Mammary epithelial cell (primary cell): ENCODE results near the gene XXYLT1.

Source experiments
- CTCF ChIP-seq, 2 donors: IDR thresholded peaks in 1 of 2; conservative IDR thresholded peaks in 1 of 2; 2 replicates each; pipeline ENCODE4 v1.5.1; 2011 to 2012; ENCODE audit warnings: inconsistent platforms in 2 of 2, low read length in 2 of 2, mild to moderate bottlenecking in 2 of 2, control low read depth in 1 of 2, low read depth in 1 of 2; ENCODE audit not compliant: insufficient read depth in 1 of 2; ENCODE audit errors: extremely low read depth in 1 of 2
- EZH2 ChIP-seq: IDR thresholded peaks from 2 replicates; pipeline ENCODE4 v1.6.1; 2012; ENCODE audit warnings: low read length, inconsistent platforms, borderline replicate concordance

GRCh38 chr3:195153130-195153529, 117.8 kb downstream of the XXYLT1 start:
- no peak for TF ChIP-seq CTCF (conservative IDR thresholded peaks at IDR 0.05 in 1 of 2, IDR thresholded peaks at IDR 0.05 in 1 of 2; ENCODE audit: extremely low read depth in 1 of 2, insufficient read depth in 1 of 2, low read depth in 1 of 2, low read length in 2 of 2)
- no peak for TF ChIP-seq EZH2
